ENCODE results near the gene NFIB. TPM values are rescaled to one million over a fixed set of nuclear protein-coding genes. Genes with fewer than 3 reads are reported as not detected.

Gene NFIB
- total and polyA plus RNA-seq, 2 of the 8 experiments (the other 6 are each of a cell fraction or from before 2014, with no cell fraction given) = 2.6 to 13.1 TPM

DNA sequence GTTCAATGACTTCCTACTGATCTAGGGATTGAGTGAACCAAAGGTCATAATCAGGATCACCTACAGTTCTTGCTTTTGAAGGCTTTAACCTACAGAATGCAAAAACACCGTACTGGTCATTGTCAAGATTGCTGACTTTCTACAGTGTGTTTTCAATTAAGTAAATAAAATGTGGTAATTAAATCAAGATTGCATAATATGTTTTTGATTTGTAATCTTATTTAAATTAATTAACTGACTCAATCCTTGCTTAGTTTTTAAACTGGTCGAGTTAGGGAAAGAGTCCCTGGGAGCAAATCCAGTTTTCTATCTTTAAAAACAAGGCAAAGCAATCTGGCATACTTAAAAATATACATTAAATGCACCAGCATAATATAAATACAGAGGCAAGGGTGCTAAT, 125.9 kb downstream of the NFIB start:
- Histone ChIP-seq H3K4ac (replicated peaks; ENCODE audit: insufficient read length, low read depth, low read length) (no peak overlapping the region), H2BK20ac (ENCODE audit: low read length) (no peak overlapping the region), H3K4me1 (replicated peaks in 1 of 4; ENCODE audit: control insufficient read depth in 3 of 4, insufficient read depth in 4 of 4, low read length in 3 of 4) (peaks cover 0 to 3% (median 2%) of the 10 kb centered on the region in 4 experiments; a peak in 3 of 7 replicates), H3K23ac (ENCODE audit: insufficient read length) (no peak overlapping the region), H3K9me3 (ENCODE audit: insufficient read depth in 2 of 2, low read depth in 1 of 2, low read length in 1 of 2) (no peaks in the 10 kb centered on the region), H3K27me3 (replicated peaks in 1 of 4; ENCODE audit: control insufficient read depth in 3 of 4, extremely low read depth in 1 of 4, insufficient read depth in 3 of 4, low read length in 3 of 4) (no peaks in the 10 kb centered on the region), H3K79me2 (ENCODE audit: control insufficient read depth in 1 of 2, insufficient read depth in 2 of 2, low read length in 2 of 2) (0 out of 4 replicates have a peak, but pooled peaks cover 0 to 5% of the 10 kb centered on the region in 2 experiments), H2BK5ac (ENCODE audit: low read depth, low read length) (no peak overlapping the region), H3K79me1 (ENCODE audit: low read depth, low read length) (no peaks in the 10 kb centered on the region; the same call in 1 of the 2 replicates), H2BK15ac (ENCODE audit: low read length) (no peak overlapping the region), H4K20me1 (replicated peaks in 1 of 2; ENCODE audit: control insufficient read depth in 1 of 2, insufficient read depth in 2 of 2, low read length in 2 of 2) (no peaks in the 10 kb centered on the region), H4K8ac (ENCODE audit: extremely low read depth, insufficient read depth, low read length) (no peak overlapping the region), H2BK12ac (ENCODE audit: low read depth, low read length) (no peak overlapping the region), H3K14ac (ENCODE audit: insufficient read length) (no peak overlapping the region), H3K9ac (replicated peaks in 1 of 4; ENCODE audit: extremely low read depth in 1 of 4, low read depth in 3 of 4, low read length in 3 of 4) (no peak overlapping the region), H3K27ac (ENCODE audit: low read depth, low read length) (no peak overlapping the region), H3K36me3 (ENCODE audit: control insufficient read depth in 2 of 4, insufficient read depth in 4 of 4, low read length in 3 of 4) (no peaks in the 10 kb centered on the region; a peak in 2 of 8 replicates), H3K23me2 (ENCODE audit: low read depth, low read length) (no peaks in the 10 kb centered on the region), H3K56ac (replicated peaks; ENCODE audit: insufficient read length, low read depth, low read length) (no peak overlapping the region), H2AK5ac (ENCODE audit: low read depth, low read length) (no peak overlapping the region), H4K91ac (replicated peaks; ENCODE audit: insufficient read length, low read length) (no peak overlapping the region), H3K4me3 (ENCODE audit: extremely low read depth in 1 of 4, insufficient read depth in 2 of 4, low read depth in 3 of 4, low read length in 4 of 4) (no peak overlapping the region), H2AFZ (ENCODE audit: low read length) (no peak overlapping the region), H3K4me2 (ENCODE audit: insufficient read depth in 1 of 2, low read depth in 2 of 2, low read length in 2 of 2) (no peak overlapping the region), H3K18ac (ENCODE audit: extremely low read depth, low read length) (no peak overlapping the region), H2BK120ac (replicated peaks; ENCODE audit: low read depth, low read length) (no peak overlapping the region), H4K5ac (ENCODE audit: insufficient read length, low read depth, low read length) (no peak overlapping the region)
- DNase-seq (ENCODE audit: low read depth in 1 of 2, low spot score in 2 of 2) (no peak), FAIRE-seq (no peak)
- 90% methylated on average over 2 of the region's 2 CpGs; no CpG with 5 or more reads in 1 of the 2 experiments for WGBS, 2 experiments (ENCODE audit: extremely low coverage in 1 of 2, insufficient coverage in 1 of 2, insufficient read length in 1 of 2, insufficient replicate concordance in 2 of 2, low coverage in 1 of 2, low lambda C conversion rate in 2 of 2, missing lambda C conversion rate in 1 of 2)
- TF ChIP-seq RNF2 (IDR thresholded peaks at IDR 0.05; ENCODE audit: borderline replicate concordance, low read depth, low read length, missing control alignments, poor library complexity, severe bottlenecking) = no peak
- TF ChIP-seq KDM1A (IDR thresholded peaks at IDR 0.05; ENCODE audit: borderline replicate concordance, low read length) = no peak
- no peak for TF ChIP-seq SRF (IDR thresholded peaks at IDR 0.05; ENCODE audit: low read depth, low read length)
- no peak for TF ChIP-seq HDAC6 (IDR thresholded peaks at IDR 0.05; ENCODE audit: low read depth, low read length)
- no peak for TF ChIP-seq YY1 (IDR thresholded peaks at IDR 0.05; ENCODE audit: low read depth, low read length)
- no peak for TF ChIP-seq JUN (IDR thresholded peaks at IDR 0.05; ENCODE audit: low read depth, low read length)
- POLR2A ChIA-PET (ENCODE audit: partially characterized antibody) = no interaction called here
- CTCF ChIA-PET (ENCODE audit: partially characterized antibody) = interaction anchor here (0.6 kb wide), 1 partner anchor 9 kb away, joined by 3 read pairs; no protein-coding TSS in a partner anchor
